Left lung (tissue), 10 donors: Measurements from ENCODE around the gene KCNG2. TPM values are rescaled to one million over a fixed set of nuclear protein-coding genes. Genes with fewer than 3 reads are reported as not detected.
A peak's percentile ranks its signal among the peaks of the same experiment; 100 is the strongest.

ENCODE experiments used
- ATAC-seq: fragments of 200-7000 bp; cut with Tn5 transposase; one replicate; pipeline ENCODE4 v1.9.1; 2020; ENCODE audit warnings: moderate library complexity
- DNase-seq, 4 donors: peaks; one replicate each; pipeline ENCODE4 v3.0.0-alpha.2; 2013 to 2020
- H3K27ac ChIP-seq, 2 donors: fragments of 200-600 bp; sonication (generic) in 1 of 2; one replicate each; pipeline versions ENCODE4 v1.5.0 to v1.8.0; 2020 to 2021
- H3K27me3 ChIP-seq, 2 donors: fragments of 200-600 bp; sonication (generic) in 1 of 2; one replicate each; pipeline versions ENCODE4 v1.5.0 to v1.8.0; 2020 to 2021
- H3K36me3 ChIP-seq, 2 donors: fragments of 200-600 bp; sonication (generic) in 1 of 2; one replicate each; pipeline versions ENCODE4 v1.5.0 to v1.8.0; 2020 to 2021
- H3K4me1 ChIP-seq, 2 donors: fragments of 200-600 bp; one replicate each; pipeline ENCODE4 v1.8.0; 2021
- H3K4me3 ChIP-seq, 2 donors: fragments of 200-600 bp; sonication (generic) in 1 of 2; one replicate each; pipeline versions ENCODE4 v1.5.0 to v1.8.0; 2020 to 2021; ENCODE audit warnings: mild to moderate bottlenecking in 1 of 2
- H3K9me3 ChIP-seq, 2 donors: fragments of 200-600 bp; sonication (generic) in 1 of 2; one replicate each; pipeline versions ENCODE4 v1.5.0 to v1.8.0; 2020 to 2021
- CTCF ChIP-seq, 2 donors: fragments of 200-600 bp; sonication (generic) in 1 of 2; IDR thresholded peaks; one replicate each; pipeline versions ENCODE4 v1.5.0 to v1.8.0; 2021; ENCODE audit warnings: antibody characterized with exemption in 2 of 2
- intact Hi-C, 2 donors: fragments of 100-400 bp; cut with DNase I; formaldehyde crosslinking; loops; one replicate each; pipeline versions ENCODE4 v1.11.2 to v1.14.2; 2022
- polyA plus RNA-seq, 6 donors: library from polyadenylated mRNA; unstranded; fragments of 120-200 nt; gene quantifications; one replicate each; pipeline ENCODE4 v1.2.1, GENCODE V29; 2013; ENCODE audit not compliant: insufficient read length in 6 of 6
- total RNA-seq, 2 donors: library from RNA; stranded (reverse); fragmentation: NEBNext Ultra II Directional; extraction: Animal tissue kit (Norgen Biotek cat#: 25700); gene quantifications; one replicate each; pipeline ENCODE4 v1.2.1, GENCODE V29; 2021
- donor health status: DM: no; HTN: yes; CAD: no.
- donor health status: DM: no; HTN: no; CAD: no.

The KCNG2 gene
- total and polyA plus RNA-seq, 8 donors: 0.17 to 1.1 (median 0.31) TPM

GRCh38 chr18:79786786-79787526, 10.8 kb upstream of the KCNG2 start:
- peaks cover 8 to 39% of the 10 kb centered on the region in 2 donors for H3K4me1 ChIP-seq
- H3K9me3 ChIP-seq: no peaks in the 10 kb centered on the region
- intact Hi-C loops: no loop called here
- DNase-seq: peak in 1 of 4 donors; percentile 20
- H3K27ac ChIP-seq: no peak overlapping the region
- no peaks in the 10 kb centered on the region for H3K36me3 ChIP-seq
- H3K4me3 ChIP-seq: no peak overlapping the region
- no peak for ATAC-seq
- H3K27me3 ChIP-seq: peaks cover 19 to 81% of the 10 kb centered on the region in 2 donors
- TF ChIP-seq CTCF (IDR thresholded peaks at IDR 0.05): no peak

GRCh38 chr18:79787527-79787864, 10.2 kb upstream of the KCNG2 start:
- H3K4me3 ChIP-seq: no peak overlapping the region
- TF ChIP-seq CTCF (IDR thresholded peaks at IDR 0.05): no peak
- no peak overlapping the region for H3K27ac ChIP-seq
- no peaks in the 10 kb centered on the region for H3K9me3 ChIP-seq
- ATAC-seq: no peak
- H3K36me3 ChIP-seq: no peaks in the 10 kb centered on the region
- no peak for DNase-seq
- H3K27me3 ChIP-seq: peaks cover 19 to 86% of the 10 kb centered on the region in 2 donors
- intact Hi-C loops: no loop called here
- H3K4me1 ChIP-seq: peaks cover 8 to 45% of the 10 kb centered on the region in 2 donors

GRCh38 chr18:79787865-79788733, 9.6 kb upstream of the KCNG2 start:
- Histone ChIP-seq H3K4me1 (peaks cover 8 to 51% of the 10 kb centered on the region in 2 donors), H3K27ac (no peak overlapping the region), H3K9me3 (no peaks in the 10 kb centered on the region), H3K4me3 (peak overlapping the region; percentile 5 to 21), H3K27me3 (peaks cover 19 to 86% of the 10 kb centered on the region in 2 donors), H3K36me3 (no peaks in the 10 kb centered on the region)
- peak in 1 of 4 donors; percentile 27 for DNase-seq
- intact Hi-C loops: no loop called here
- no peak for TF ChIP-seq CTCF (IDR thresholded peaks at IDR 0.05)
- no peak for ATAC-seq

- ATAC-seq: no peak
- peak in 1 of 4 donors; percentile 22 for DNase-seq
- Histone ChIP-seq H3K4me3 (no peak overlapping the region), H3K27ac (no peak overlapping the region), H3K9me3 (no peaks in the 10 kb centered on the region), H3K27me3 (peaks cover 19 to 84% of the 10 kb centered on the region in 2 donors), H3K4me1 (peaks cover 8 to 54% of the 10 kb centered on the region in 2 donors), H3K36me3 (no peaks in the 10 kb centered on the region)
- no peak for TF ChIP-seq CTCF (IDR thresholded peaks at IDR 0.05)
- intact Hi-C loops: no loop called here
Measured at GRCh38 chr18:79788734-79789085, 9.0 kb upstream of the KCNG2 start.
